ENCODE data around the gene ECSCR. TPM values are rescaled to one million over a fixed set of nuclear protein-coding genes. Genes with fewer than 3 reads are reported as not detected.

ECSCR gene
- total and polyA plus RNA-seq, 10 of the 15 experiments (the other 5 are each of a cell fraction or from before 2014, with no cell fraction given), result 0.15 to 0.83 (median 0.23) TPM; not detected in 3

GRCh38 chr5:139439013-139439903 is 23.3 kb downstream of the ECSCR start, which contains the start of gene DNAJC18 (continued):
- TF ChIP-seq ZBTB40 (IDR thresholded peaks at IDR 0.05; ENCODE audit: borderline replicate concordance) (no peak), RELA (IDR thresholded peaks at IDR 0.05; ENCODE audit: borderline replicate concordance, partially characterized antibody) (peak; percentile 57), HDAC2 (IDR thresholded peaks at IDR 0.05) (no peak), STAT3 (IDR thresholded peaks at IDR 0.05; ENCODE audit: low read depth, low read length) (no peak), SMAD1 (IDR thresholded peaks at IDR 0.05; ENCODE audit: low read depth, partially characterized antibody) (no peak), ASH2L (IDR thresholded peaks at IDR 0.05; ENCODE audit: borderline replicate concordance, low read depth) (no peak), SRF (IDR thresholded peaks at IDR 0.05; ENCODE audit: low read depth in 2 of 2, low read length in 2 of 2) (no peak), BMI1 (IDR thresholded peaks at IDR 0.05; ENCODE audit: borderline replicate concordance) (no peak), MLLT1 (IDR thresholded peaks at IDR 0.05) (peak; percentile 76), IKZF1 (conservative IDR thresholded peaks at IDR 0.05) (peak; percentile 91), KAT2A (conservative IDR thresholded peaks at IDR 0.05; ENCODE audit: control insufficient read depth, low read depth, low read length) (no peak), NR2C1 (IDR thresholded peaks at IDR 0.05) (peak; percentile 68), CTCF (IDR thresholded peaks at IDR 0.05 in 2 of 3, conservative IDR thresholded peaks at IDR 0.05 in 1 of 3; ENCODE audit: control insufficient read depth in 2 of 3, extremely low read depth in 1 of 3, insufficient read depth in 1 of 3, low read depth in 3 of 3, low read length in 3 of 3) (no peak), NFYB (IDR thresholded peaks at IDR 0.05; ENCODE audit: insufficient read depth, low read depth, low read length) (no peak), TCF7 (IDR thresholded peaks at IDR 0.05; ENCODE audit: borderline replicate concordance) (no peak), IRF4 (IDR thresholded peaks at IDR 0.05; ENCODE audit: low read depth, low read length) (no peak), STAT1 (conservative IDR thresholded peaks at IDR 0.05) (peak; percentile 69; the same call in 1 of the 2 replicates), MYB (IDR thresholded peaks at IDR 0.05; ENCODE audit: borderline replicate concordance, low read depth, low read length) (no peak), KDM1A (IDR thresholded peaks at IDR 0.05; ENCODE audit: borderline replicate concordance) (no peak), EP300 (IDR thresholded peaks at IDR 0.05; ENCODE audit: borderline replicate concordance in 1 of 2, control insufficient read depth in 1 of 2, low read depth in 2 of 2, low read length in 2 of 2) (no peak)
- TF ChIP-seq, protein P1, sequence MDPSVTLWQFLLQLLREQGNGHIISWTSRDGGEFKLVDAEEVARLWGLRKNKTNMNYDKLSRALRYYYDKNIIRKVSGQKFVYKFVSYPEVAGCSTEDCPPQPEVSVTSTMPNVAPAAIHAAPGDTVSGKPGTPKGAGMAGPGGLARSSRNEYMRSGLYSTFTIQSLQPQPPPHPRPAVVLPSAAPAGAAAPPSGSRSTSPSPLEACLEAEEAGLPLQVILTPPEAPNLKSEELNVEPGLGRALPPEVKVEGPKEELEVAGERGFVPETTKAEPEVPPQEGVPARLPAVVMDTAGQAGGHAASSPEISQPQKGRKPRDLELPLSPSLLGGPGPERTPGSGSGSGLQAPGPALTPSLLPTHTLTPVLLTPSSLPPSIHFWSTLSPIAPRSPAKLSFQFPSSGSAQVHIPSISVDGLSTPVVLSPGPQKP (IDR thresholded peaks at IDR 0.05; ENCODE audit: low read depth, low read length), result no peak

Measured in GM12878 (cell line).